Stimulated activated CD4-positive, alpha-beta T cell treated with anti-CD3 and anti-CD28 coated beads, Interleukin-15, amount 100 ng/mL, for 24 hours (primary cell): ENCODE results near the gene CIITA.
"Not testable (repeated sequence)": the region's sequence is repeated elsewhere in the genome, so short reads cannot be mapped to it uniquely, and the experiment has no call there.

Experiments used
- DNase-seq: peaks from one replicate; pipeline ENCODE4 v3.0.0-alpha.2; 2020

The CIITA gene

DNA sequence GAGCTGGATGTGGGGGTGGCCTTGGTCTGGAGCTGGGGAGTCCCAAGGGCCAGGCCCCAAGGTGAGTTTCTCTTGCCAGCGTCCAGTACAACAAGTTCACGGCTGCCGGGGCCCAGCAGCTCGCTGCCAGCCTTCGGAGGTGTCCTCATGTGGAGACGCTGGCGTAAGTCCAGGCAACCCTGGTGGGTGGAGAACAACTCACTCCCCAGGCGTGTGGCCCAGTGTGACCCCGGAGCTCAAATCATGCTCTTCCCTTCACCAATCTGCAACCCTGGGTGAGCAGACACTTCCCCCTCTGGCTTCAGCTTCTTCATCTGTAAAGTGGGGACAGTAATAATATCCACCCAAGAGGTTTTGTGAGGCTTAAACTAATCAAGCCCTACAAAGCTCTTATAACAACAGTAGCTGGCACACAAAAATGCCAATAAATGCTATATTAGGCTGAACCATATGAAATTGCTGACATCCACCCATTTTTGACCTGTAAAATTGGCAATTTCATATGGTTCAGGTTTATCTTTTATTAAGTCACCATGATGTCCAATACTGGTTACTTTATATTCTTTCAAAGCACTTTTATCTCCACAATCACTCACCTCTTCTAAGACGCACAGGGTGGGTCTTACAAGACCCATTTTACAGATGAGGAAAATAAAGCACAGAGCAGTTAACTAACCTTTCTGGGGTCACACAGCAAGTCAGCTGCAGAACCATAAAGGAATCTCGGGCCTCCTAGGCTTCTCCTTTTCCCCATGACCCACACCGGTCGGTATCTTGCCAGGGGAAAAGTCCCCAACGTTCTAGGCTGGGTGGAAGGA is 45.5 kb downstream of the CIITA start:
- no peak for DNase-seq

DNA sequence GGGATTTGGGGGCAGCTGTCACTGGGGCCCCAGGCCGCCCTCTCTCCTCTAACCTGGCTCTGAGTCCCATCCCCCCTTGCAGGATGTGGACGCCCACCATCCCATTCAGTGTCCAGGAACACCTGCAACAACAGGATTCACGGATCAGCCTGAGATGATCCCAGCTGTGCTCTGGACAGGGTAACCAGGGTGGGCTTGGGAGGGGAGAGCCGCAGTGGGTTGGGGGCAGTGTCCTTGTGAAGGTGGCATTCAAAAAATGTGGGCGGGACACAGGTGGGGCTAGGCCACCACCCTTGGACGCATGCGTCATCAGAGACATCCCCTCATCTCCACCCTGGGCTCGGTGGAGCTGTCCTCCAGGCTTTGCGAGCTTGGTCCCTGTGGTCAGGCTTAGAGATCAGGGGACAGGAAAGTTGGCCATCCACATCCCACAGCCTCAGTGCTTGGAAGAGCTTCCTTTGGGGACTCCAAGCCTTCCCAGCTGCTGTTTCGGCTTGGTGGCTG is 46.2 kb downstream of the CIITA start:
- DNase-seq: no peak

DNA sequence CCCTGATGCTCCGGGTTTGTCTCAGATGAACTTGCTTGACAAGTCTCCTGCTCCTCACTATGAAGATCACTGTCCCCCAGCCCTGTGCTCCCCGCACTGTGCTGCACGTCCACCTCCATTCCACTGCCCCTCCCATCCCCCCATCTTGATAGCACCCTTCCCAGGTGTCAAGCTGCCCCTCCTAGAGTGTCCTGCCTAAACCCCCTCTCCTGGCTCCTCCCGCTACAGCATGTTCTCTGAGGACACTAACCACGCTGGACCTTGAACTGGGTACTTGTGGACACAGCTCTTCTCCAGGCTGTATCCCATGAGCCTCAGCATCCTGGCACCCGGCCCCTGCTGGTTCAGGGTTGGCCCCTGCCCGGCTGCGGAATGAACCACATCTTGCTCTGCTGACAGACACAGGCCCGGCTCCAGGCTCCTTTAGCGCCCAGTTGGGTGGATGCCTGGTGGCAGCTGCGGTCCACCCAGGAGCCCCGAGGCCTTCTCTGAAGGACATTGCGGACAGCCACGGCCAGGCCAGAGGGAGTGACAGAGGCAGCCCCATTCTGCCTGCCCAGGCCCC is 46.7 kb downstream of the CIITA start:
- no peak for DNase-seq

DNA sequence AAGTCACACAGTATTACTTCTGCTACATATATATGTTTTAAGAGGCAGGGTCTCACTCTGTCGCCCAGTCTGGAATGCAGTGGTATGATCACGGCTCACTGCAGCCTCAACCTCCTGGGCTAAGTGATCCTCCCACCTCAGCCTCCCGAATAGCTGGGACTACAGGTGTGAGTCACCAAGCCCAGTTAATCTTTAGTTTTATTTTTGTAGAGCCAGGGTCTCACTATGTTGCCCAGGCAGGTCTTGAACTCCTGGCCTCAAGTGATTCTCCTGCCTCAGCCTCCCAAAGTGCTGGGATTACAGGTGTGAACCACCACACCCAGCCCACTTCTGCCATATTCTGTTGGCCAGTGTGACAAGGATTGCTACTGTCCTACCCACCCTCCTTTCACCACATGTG is 48.3 kb downstream of the CIITA start:
- not testable (repeated sequence) for DNase-seq

DNA sequence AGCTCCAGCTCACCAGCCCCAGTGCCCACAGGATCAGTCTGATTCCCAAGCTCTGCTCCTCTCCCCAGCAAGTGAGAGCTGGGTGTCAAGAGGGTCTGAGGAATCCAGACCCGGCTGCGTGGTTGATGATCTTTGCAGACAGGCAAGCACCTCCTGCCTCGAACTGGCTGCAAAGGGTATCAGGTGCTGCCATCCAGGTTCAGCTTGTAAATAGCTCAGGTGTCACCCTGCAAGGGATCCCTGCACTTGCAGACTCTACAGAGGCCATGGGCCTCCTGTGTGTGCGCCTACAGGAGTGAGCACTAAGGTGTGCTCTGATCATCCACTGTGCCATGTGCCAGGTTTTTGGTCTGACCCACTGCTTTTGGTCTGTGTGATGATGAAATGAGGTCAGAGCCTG is 49.1 kb downstream of the CIITA start:
- DNase-seq: no peak

DNA sequence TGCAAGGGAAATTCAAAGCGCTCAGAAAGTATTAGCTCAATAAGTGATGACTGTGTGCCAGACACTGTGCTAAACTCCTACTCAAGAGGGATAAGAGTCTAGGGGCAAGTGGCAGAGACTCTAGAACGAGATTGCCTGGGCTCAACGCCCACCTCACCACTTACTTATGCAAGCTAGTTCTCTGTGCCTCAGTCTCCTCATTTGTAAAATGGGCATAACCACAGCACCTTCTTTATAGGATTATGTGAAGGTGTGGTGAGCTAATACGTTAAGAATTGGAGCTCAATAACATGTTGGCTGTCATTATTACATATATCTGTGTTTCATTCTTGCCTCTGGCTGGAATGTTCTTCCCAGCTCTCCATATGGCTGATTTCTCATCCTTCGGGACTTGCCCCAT is 49.9 kb downstream of the CIITA start:
- no peak for DNase-seq

DNA sequence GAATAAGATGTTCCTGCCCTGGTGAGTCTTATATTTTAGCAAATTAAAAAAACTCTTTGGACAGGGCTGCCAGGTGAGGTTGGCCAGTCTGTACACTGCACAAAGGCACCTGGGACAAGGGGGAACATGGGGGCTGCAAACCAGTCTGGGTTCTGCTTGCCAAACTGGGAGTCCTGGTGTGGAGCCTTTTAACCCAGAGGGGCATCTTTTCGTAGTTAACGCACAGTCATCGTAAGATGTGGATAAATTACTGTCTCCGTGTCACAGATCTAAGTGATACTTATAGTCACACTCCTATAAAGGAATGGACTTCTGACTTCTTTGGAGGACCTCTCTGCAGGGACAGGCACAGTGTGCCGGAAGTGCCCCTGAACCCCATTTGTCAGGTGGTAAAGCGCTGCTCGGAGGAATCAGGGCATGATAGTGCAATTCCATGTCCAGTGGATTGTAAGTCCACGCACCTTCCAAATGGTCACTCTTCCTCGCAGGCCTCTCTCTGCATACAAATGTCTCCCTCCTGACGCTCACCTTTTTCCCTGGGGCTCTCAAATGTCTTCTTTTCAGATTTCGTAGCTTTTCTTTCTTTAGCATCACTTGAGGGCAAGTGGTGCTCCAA is 50.6 kb downstream of the CIITA start:
- DNase-seq: no peak

DNA sequence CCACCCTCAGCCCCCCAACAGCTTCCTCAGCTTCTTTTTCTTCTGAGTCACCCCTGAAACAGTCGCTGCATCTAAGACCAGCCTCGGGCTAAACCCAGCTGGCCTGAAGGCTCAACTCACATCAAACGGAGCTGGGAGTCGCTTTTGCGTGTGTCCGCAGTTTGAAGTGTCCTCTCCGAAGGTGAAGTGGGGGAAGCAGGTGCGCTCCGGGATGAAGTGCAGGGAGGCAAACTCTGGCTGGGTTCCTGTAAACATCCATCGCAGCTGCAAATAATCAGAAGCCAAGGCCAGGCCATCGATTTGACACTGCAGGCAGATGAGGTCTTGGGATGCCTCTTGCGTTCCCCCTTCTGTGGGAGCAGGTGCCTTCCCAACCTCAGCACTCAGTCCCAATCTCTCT is 52.1 kb downstream of the CIITA start:
- DNase-seq: not testable (repeated sequence)

DNA sequence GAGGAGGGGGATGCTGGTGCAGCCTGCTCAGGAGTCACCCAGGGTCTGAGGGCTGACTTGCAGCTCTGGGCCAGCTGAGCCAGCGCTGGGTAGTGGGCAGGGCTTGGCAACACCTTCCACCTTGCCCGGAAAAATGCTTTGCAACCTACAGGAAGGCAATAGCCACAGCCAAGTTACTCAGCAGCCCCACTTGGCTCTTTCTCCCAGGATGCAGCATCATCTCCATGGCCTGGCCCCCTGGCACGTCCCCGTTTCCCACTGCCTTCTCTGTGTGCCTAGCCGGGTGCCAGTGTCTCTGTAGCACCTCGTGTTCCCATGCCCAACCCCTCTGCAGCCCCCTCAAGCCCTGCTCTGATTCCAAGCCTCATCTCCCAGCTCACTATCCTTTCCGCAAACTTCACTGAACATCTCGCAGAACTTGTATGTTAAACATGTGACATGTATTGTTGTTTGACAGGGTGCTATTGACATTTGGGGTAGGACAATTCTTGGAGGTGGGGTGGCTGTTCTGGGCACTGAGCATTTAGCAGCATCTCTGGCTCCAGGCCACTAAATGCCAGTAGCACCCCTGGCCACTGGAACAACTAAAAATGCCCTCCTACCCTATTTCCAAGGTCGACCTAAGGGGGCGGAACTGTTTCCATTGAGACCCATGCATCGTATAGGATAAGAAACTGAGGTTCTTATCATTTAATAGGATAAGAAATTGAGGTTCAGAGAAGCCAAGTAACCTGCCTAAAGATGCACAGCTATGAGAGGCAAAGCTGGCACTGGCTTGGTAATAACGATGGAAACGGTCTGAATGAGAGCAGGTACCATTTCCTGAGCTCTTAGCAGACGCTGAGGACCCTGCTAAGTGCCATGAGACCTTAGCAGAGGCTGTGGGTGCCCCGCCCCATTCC is 53.1 kb downstream of the CIITA start:
- DNase-seq: no peak

DNA sequence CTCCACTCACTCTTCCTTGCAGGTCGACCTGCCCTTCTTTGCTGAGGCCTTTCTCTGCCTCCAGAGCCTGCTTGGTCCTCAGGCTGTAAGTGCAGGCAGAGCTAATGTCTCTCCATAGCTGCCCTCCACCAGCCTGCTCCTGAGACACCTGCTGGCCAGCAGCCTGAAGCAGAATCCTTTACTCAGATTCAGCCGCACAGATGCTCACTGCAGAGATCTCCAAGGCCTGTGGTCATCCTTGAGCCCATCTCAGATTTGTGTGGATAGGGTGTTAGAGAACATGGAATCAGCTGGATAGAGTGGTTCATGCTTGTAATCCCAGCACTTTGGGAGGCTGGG is 53.7 kb downstream of the CIITA start:
- no peak for DNase-seq

DNA sequence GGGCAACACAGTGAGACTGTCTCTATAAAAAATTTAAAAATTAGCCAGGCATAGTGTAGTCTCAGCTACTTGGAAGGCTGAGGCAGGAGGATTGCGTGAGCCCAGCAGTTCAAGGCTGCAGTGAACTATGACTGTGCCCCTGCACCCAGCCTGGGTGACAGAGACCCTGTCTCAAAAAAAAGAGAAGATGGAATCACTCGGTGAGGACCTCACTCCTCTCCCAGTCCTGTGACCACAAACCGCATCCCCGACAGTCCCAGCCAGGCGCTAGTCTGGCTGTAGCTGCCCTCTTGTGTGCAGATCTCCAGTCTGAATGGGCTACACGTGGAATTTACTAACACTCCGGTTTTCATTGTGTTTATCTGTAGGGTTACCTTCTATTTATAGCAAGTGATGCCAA is 54.1 kb downstream of the CIITA start:
- DNase-seq: no peak

DNA sequence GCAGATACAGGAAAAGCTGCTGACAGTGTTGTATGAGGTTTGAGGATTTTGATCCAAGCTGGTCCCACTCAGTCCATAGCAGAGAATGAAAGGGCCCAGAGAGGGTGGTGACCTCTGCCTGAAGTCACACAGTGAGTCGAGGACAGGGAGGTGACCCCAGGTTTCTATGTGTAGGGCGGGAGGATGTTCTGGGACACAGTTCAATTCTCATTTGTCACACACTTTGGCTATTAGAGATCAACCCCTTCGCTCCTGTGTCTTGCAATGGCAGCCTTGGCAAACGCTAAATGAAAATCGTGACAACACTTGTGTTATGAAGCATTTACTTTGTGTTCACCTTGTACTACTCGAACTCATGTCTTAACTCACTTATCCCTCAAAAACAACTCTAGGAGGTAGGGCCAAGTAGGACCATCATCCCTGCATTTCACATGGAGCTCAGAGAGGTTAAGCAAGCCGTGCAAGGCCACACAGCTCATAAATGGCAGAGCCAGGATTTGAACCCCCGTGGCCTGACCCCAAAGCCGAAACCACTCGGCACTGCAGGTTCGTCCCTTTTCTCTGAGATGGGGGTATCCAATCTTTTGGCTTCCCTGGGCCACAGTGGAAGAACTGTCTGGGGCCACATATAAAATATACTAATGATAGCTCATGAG is 55.1 kb downstream of the CIITA start:
- DNase-seq: no peak

DNA sequence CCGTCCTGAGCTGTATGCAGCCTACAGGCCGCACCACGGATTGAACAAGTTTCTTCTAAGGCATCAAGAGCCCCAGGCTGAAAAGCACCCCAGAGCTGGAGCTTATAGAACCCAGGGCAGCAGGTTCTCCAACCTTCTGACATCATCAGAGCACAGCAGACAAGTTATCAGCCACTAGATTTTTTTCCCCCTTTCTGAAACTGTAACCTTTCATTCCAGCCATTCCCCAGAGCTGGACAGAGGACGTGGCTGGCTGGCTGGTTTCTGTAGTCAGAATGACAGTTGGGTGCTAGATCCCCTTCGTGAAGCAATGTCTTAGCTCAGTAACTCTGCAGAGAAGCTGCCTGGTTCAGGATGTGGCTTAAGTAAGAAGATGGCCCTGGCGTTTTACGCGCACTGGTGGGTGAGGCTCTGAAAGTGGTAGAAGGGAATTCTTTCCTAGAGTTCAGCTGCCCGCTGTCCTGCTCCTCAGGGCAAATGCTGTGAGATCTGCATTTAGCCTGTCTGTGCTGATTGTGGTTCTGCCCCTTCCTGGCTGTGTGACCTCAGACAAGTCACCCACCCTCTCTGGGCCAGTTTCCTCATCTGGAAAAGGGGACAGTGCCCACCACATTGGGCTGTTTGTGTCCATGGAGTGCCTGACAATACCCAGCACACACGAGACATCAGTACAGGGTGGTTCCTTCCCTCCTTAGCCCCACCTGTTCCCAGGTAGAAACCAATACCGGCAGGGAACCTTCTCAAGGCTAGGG is 56.1 kb downstream of the CIITA start:
- DNase-seq: no peak

DNA sequence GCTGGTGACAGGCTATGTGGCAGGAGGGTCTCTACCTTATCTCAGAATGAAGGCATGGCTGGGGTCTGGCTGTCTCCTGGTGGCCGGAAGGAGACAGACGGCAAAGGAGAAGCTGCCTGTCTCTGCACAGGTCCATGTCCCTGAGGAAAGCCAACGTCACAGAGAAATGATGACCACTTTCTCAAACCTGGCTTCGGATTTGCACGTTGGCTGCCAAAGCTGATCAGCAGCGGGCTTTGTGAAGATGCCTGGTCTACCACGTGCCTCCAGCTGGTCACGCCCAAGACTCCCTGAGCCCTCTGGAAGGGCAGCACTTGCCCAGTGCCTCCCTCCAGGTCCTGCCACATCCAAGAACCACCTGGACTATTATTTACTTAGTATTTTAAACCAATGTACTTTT is 56.9 kb downstream of the CIITA start:
- no peak for DNase-seq

DNA sequence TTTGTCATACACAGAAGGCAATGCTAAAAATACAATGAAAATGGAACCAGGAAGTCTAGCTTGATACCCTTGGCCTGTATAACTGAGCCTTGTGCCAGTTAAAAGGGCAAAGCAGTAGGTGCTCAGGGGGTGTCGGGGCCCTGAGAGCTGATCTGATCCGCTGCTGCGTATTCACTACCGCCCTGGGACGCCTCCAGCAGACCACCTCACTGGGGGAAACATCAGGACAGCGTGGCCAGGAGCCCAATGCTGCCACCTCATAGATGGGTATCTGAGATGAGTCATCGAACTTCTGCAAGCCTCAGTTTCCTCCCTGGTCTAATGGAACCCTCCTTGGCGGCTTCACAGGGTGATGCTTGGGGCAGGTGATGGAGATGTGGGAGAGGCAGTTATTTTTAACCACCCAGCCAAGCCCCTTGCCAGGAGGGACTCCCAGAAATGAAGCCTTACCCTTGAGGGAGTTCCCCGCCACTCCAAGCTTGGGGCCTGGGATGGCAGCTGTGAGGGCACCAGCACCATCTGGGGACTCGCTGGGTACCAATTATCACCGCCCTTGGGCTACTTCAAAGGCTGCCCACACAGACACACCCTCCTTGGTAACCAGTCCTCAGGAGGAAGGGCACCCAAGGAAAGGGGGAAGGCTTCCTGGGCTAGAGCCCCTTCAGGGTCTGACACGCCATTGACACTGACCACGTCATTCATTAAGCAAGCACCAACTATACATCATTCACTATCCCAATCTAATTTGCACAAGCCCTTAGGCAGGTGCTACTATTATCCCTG is 57.5 kb downstream of the CIITA start:
- DNase-seq: no peak

DNA sequence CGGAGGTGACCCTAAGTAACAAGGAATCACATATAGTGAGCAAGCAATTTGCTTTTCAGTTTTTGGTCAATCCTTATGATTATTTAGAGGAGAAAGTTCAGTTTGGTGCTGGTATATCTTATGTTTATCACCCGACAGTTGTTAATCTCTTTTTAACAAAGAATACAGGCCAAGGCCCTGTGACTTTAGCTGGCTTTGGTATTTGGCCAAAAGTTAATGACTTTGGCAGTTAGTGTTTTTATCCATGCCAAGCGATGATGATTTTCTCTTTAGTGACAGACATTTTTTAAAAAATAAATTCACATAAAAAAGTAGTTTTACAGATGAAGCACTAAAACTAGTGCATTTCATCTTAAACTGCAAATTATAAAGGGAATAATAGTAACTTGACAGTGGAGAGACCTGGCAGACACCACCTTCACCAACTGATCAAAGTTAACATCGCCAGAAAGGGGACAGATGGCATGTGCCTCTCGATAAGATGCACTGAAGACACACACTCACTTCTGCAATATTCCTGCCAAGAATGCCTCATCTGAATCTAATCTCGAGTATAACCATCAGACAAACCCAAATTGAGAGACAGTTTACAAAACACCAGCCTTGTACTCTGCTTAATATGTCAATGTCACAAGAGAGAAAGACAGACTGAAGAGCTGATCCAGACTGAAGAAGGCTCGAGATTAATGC is 58.4 kb downstream of the CIITA start:
- no peak for DNase-seq

DNA sequence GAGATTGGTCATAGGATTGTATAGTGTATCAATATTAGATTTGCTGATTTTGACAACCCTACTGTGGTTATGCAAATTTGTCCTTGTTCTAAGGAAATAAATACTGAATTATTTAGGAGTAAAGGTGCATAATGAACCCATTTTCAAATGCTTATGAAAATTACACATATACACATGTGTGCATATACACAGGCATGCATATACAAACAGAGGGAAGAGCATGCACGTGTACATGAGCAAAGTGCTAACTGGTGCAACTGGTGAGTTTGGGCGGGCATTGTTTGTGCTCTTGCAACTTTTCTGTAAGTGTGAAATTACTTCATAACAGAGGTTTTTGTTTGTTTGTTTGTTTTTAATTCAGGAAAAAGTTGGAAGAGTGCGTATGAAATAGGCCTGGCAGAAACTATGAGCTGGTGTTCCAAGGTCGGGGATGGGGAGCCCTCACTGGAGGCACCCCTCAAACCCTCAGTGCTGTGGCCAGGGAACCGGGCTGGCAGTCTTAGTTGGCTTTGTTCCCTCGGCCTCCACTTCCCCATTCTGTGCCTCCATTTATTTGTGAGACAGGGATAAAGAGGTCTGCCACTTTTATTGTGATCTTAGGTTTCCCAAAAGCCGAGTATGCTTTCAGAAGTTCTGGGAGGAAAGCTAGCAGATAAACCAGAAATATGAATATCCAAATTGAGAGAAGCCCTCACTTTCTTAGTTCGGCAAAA is 59.4 kb downstream of the CIITA start:
- DNase-seq: no peak

DNA sequence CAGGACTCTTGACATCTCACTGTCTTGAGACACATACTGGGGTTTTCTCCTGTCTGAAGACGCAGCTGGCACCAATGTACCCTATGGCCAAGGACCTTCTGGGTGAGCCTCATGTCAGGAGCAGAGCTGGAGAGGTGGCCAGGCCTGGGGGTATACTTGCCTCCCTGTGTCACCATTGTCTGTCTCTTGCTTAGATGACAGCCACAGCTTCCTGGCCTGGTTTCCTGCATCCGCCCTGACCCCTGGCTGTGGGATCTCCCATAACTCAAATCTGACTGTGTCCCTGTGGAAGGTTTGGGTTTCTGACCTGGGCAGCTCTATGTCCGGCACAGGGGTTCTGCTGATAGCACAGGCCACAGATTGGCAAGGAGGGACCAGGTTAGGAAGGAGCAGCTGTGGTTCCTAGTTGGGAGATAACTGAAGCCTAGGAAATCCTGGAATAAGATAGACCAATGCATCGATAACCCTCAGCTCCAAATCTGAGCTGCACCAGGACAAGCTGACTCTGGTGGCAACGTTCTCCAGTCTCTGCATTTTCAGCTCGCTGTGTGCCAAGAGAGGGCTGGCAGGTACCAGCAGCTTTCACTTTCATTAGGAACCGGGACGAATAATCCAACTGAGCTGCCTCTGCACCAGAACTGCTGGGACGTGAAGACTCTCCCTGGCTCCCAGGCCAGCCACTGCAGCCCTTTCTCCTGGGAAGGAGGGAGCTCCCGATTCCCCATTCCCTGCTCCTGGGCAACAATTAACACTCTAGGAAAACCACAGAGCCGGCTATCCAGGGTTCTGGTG is 60.3 kb downstream of the CIITA start:
- no peak for DNase-seq

DNA sequence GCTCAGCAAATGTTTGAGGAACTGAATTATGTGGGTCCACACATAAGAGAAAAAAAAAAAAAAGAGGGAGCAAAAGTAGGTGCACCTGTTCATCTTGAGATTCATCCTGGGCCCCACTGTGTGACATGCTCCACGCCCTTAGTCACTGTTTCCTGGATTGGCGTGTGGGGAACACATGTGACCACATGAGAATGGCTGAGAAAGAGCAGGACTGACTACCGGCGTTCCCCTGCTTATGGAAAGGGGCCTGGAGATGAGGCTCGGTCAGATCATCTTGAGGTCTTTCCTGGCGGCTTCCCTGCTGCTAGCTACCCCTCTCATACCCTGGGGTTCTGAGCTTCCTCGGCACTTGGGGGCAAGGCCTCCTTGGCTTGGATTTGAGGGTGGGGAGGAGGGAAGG is 61.3 kb downstream of the CIITA start:
- DNase-seq: peak; percentile 63
